HS-27A (cell line): ENCODE measurements around the gene NRAP.

ENCODE experiments used
- DNase-seq: peaks from one replicate; pipeline ENCODE4 v3.0.0-alpha.2; 2012; ENCODE audit warnings: low read depth, missing footprints

Gene NRAP

GRCh38 chr10:113605268-113605978 lies 58.4 kb downstream of the NRAP start:
- no peak for DNase-seq

GRCh38 chr10:113604572-113604971 lies 59.3 kb downstream of the NRAP start:
- no peak for DNase-seq

GRCh38 chr10:113603057-113603777 lies 60.6 kb downstream of the NRAP start:
- no peak for DNase-seq

- DNase-seq, result no peak
Observed at GRCh38 chr10:113600569-113600968, 63.3 kb downstream of the NRAP start.

GRCh38 chr10:113594652-113595051 lies 69.2 kb downstream of the NRAP start:
- no peak for DNase-seq

- DNase-seq, result no peak
Observed at GRCh38 chr10:113592380-113592779, 71.5 kb downstream of the NRAP start.

- DNase-seq, result no peak
Observed at GRCh38 chr10:113590581-113590980, 73.3 kb downstream of the NRAP start.

- DNase-seq, result no peak
Observed at GRCh38 chr10:113589201-113589770, 74.6 kb downstream of the NRAP start.

GRCh38 chr10:113585949-113586348 lies 77.9 kb downstream of the NRAP start:
- no peak for DNase-seq

GRCh38 chr10:113583571-113583970 lies 80.3 kb downstream of the NRAP start:
- DNase-seq, result no peak

- DNase-seq, result no peak
Observed at GRCh38 chr10:113581092-113581491, 82.7 kb downstream of the NRAP start.

GRCh38 chr10:113578773-113579172 lies 85.1 kb downstream of the NRAP start:
- DNase-seq, result no peak

- no peak for DNase-seq
Observed at GRCh38 chr10:113576852-113577251, 87.0 kb downstream of the NRAP start.

GRCh38 chr10:113573368-113573767 lies 90.5 kb downstream of the NRAP start:
- no peak for DNase-seq

- no peak for DNase-seq
Observed at GRCh38 chr10:113572520-113573290, 91.1 kb downstream of the NRAP start.

GRCh38 chr10:113569576-113569975 lies 94.3 kb downstream of the NRAP start:
- DNase-seq, result no peak

- no peak for DNase-seq
Observed at GRCh38 chr10:113566888-113567287, 97.0 kb downstream of the NRAP start.

- no peak for DNase-seq
Observed at GRCh38 chr10:113565364-113565763, 98.5 kb downstream of the NRAP start.

GRCh38 chr10:113563306-113564088 lies 100.3 kb downstream of the NRAP start:
- DNase-seq, result peak; percentile 12

GRCh38 chr10:113562704-113563103 lies 101.1 kb downstream of the NRAP start:
- DNase-seq, result no peak

- DNase-seq, result no peak
Observed at GRCh38 chr10:113562069-113562468, 101.8 kb downstream of the NRAP start.

GRCh38 chr10:113561214-113561613 lies 102.6 kb downstream of the NRAP start:
- no peak for DNase-seq
